Parathyroid adenoma (tissue), 2 donors: ENCODE results near the gene ZFYVE1.
A peak's percentile ranks its signal among the peaks of the same experiment; 100 is the strongest.
"Not testable (repeated sequence)": the region's sequence is repeated elsewhere in the genome, so short reads cannot be mapped to it uniquely, and the experiment has no call there.

Experiments
- H2AFZ ChIP-seq: fragments of 300-600 bp; sonication (generic); one replicate; pipeline ENCODE4 v1.7.0; 2017; ENCODE audit warnings: antibody characterized with exemption, mild to moderate bottlenecking
- H3K27ac ChIP-seq: fragments of 300-600 bp; sonication (generic); one replicate; pipeline ENCODE4 v1.7.0; 2017
- H3K27me3 ChIP-seq: fragments of 300-600 bp; sonication (generic); one replicate; pipeline ENCODE4 v1.7.0; 2017; ENCODE audit warnings: low read length; ENCODE audit not compliant: control insufficient read depth, insufficient read depth
- H3K36me3 ChIP-seq: fragments of 300-600 bp; sonication (generic); one replicate; pipeline ENCODE4 v1.7.0; 2017; ENCODE audit warnings: low read length; ENCODE audit not compliant: control insufficient read depth, insufficient read depth
- H3K4me1 ChIP-seq: fragments of 300-600 bp; sonication (generic); one replicate; pipeline ENCODE4 v1.7.0; 2017; ENCODE audit warnings: control low read depth
- H3K4me2 ChIP-seq: fragments of 300-600 bp; sonication (generic); one replicate; pipeline ENCODE4 v1.7.0; 2017; ENCODE audit warnings: low read length
- H3K4me3 ChIP-seq: fragments of 300-600 bp; sonication (generic); one replicate; pipeline ENCODE4 v1.7.0; 2017; ENCODE audit warnings: low read depth, low read length
- H3K79me2 ChIP-seq: fragments of 300-600 bp; sonication (generic); one replicate; pipeline ENCODE4 v1.7.0; 2017; ENCODE audit warnings: control low read depth
- H3K9ac ChIP-seq: fragments of 300-600 bp; sonication (generic); one replicate; pipeline ENCODE4 v1.7.0; 2017; ENCODE audit warnings: mild to moderate bottlenecking
- H3K9me3 ChIP-seq: fragments of 300-600 bp; sonication (generic); one replicate; pipeline ENCODE4 v1.7.0; 2017; ENCODE audit warnings: low read length; ENCODE audit not compliant: control insufficient read depth
- CTCF ChIP-seq: fragments of 300-600 bp; sonication (generic); IDR thresholded peaks from one replicate; pipeline ENCODE4 v1.7.0; 2017; ENCODE audit warnings: antibody characterized with exemption, mild to moderate bottlenecking
- donor health status: primary hyperparathyroidism.

ZFYVE1 gene

GRCh38 chr14:72958548-72958947 lies 68.4 kb downstream of the ZFYVE1 start:
- no peaks in the 10 kb centered on the region for H3K27me3 ChIP-seq
- H3K4me3 ChIP-seq = no peak overlapping the region
- H3K9me3 ChIP-seq = no peaks in the 10 kb centered on the region
- H3K36me3 ChIP-seq = no peaks in the 10 kb centered on the region
- H3K4me1 ChIP-seq = no peaks in the 10 kb centered on the region
- no peak overlapping the region for H3K27ac ChIP-seq
- TF ChIP-seq CTCF = no peak
- H3K79me2 ChIP-seq = no peaks in the 10 kb centered on the region
- H3K4me2 ChIP-seq = no peak overlapping the region
- H2AFZ ChIP-seq = no peak overlapping the region
- no peak overlapping the region for H3K9ac ChIP-seq

- Histone ChIP-seq H2AFZ (no peak overlapping the region), H3K9me3 (no peaks in the 10 kb centered on the region), H3K9ac (no peak overlapping the region), H3K27me3 (no peaks in the 10 kb centered on the region), H3K36me3 (no peaks in the 10 kb centered on the region), H3K27ac (no peak overlapping the region), H3K4me1 (no peaks in the 10 kb centered on the region), H3K4me3 (no peak overlapping the region), H3K4me2 (no peak overlapping the region), H3K79me2 (no peaks in the 10 kb centered on the region)
- no peak for TF ChIP-seq CTCF
Measured at GRCh38 chr14:72957213-72957612, 69.7 kb downstream of the ZFYVE1 start.

- H3K27ac ChIP-seq, H3K27me3 ChIP-seq, H3K4me3 ChIP-seq, H3K79me2 ChIP-seq, H3K36me3 ChIP-seq, H3K4me1 ChIP-seq, H3K9ac ChIP-seq, H3K9me3 ChIP-seq, H2AFZ ChIP-seq, H3K4me2 ChIP-seq: not testable (repeated sequence)
Measured at GRCh38 chr14:72956741-72957140, 70.2 kb downstream of the ZFYVE1 start.

- Histone ChIP-seq H3K36me3 (no peaks in the 10 kb centered on the region), H3K27ac (no peak overlapping the region), H3K9me3 (no peaks in the 10 kb centered on the region), H2AFZ (no peak overlapping the region), H3K4me2 (no peak overlapping the region), H3K9ac (no peak overlapping the region), H3K79me2 (no peaks in the 10 kb centered on the region), H3K4me3 (no peak overlapping the region), H3K27me3 (no peaks in the 10 kb centered on the region), H3K4me1 (no peaks in the 10 kb centered on the region)
- no peak for TF ChIP-seq CTCF
Measured at GRCh38 chr14:72952171-72952570, 74.7 kb downstream of the ZFYVE1 start.

- no peaks in the 10 kb centered on the region for H3K27me3 ChIP-seq
- TF ChIP-seq CTCF = peak; percentile 88
- H3K4me2 ChIP-seq = no peak overlapping the region
- no peaks in the 10 kb centered on the region for H3K9me3 ChIP-seq
- no peaks in the 10 kb centered on the region for H3K4me1 ChIP-seq
- no peaks in the 10 kb centered on the region for H3K79me2 ChIP-seq
- H3K36me3 ChIP-seq = no peaks in the 10 kb centered on the region
- no peak overlapping the region for H2AFZ ChIP-seq
- H3K9ac ChIP-seq = no peak overlapping the region
- H3K27ac ChIP-seq = no peak overlapping the region
- no peak overlapping the region for H3K4me3 ChIP-seq
Measured at GRCh38 chr14:72948481-72949138, 78.3 kb downstream of the ZFYVE1 start.
